Esophagus squamous epithelium (tissue), 4 donors: ENCODE data around the gene FBXL12.

Experiments used
- POLR2A ChIP-seq, 4 donors: fragments of 450-650 bp; IDR thresholded peaks; one replicate each; pipeline ENCODE4 v1.6.1; 2017; ENCODE audit warnings: antibody characterized with exemption in 4 of 4, mild to moderate bottlenecking in 4 of 4, moderate library complexity in 3 of 4
- TF ChIP-seq, protein P1 (sequence below), 6 experiments: fragments of 450-650 bp in 4 of 6; fragments of 200-600 bp in 2 of 6; sonication (generic) in 2 of 6; IDR thresholded peaks; one replicate each; pipeline ENCODE4 v1.5.1; 2016 to 2019; ENCODE audit warnings: antibody characterized with exemption in 6 of 6, mild to moderate bottlenecking in 4 of 6, moderate library complexity in 4 of 6

DNA sequence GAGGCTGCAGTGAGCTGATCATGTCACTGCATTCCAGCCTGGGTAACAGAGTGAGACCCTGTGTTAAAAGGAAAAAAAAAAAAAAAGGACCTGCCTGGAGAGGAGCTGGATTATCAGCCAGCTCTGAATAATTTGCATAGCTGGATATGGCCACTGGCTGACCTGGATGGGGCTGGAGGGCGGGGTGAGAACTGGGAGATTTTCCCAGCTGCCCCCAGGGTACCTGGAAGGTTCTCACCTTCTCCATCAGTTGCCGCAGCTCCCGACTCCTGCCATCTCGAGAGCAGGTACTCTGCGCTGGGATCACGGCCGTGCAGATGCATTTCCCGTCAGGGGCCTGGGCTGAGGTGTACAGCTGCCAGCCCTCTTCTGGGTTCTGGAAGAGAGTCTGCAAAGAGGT, 41.5 kb upstream of the FBXL12 start:
- TF ChIP-seq, protein P1, sequence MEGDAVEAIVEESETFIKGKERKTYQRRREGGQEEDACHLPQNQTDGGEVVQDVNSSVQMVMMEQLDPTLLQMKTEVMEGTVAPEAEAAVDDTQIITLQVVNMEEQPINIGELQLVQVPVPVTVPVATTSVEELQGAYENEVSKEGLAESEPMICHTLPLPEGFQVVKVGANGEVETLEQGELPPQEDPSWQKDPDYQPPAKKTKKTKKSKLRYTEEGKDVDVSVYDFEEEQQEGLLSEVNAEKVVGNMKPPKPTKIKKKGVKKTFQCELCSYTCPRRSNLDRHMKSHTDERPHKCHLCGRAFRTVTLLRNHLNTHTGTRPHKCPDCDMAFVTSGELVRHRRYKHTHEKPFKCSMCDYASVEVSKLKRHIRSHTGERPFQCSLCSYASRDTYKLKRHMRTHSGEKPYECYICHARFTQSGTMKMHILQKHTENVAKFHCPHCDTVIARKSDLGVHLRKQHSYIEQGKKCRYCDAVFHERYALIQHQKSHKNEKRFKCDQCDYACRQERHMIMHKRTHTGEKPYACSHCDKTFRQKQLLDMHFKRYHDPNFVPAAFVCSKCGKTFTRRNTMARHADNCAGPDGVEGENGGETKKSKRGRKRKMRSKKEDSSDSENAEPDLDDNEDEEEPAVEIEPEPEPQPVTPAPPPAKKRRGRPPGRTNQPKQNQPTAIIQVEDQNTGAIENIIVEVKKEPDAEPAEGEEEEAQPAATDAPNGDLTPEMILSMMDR (IDR thresholded peaks at IDR 0.05) = no peak
- TF ChIP-seq POLR2A (IDR thresholded peaks at IDR 0.05) = no peak
